Bronchial epithelial cell (primary cell): ENCODE data around the gene NFIL3. TPM values are rescaled to one million over a fixed set of nuclear protein-coding genes. Genes with fewer than 3 reads are reported as not detected.
A peak's percentile ranks its signal among the peaks of the same experiment; 100 is the strongest.
"Not testable (repeated sequence)": the region's sequence is repeated elsewhere in the genome, so short reads cannot be mapped to it uniquely, and the experiment has no call there.

Source experiments
- DNase-seq: peaks from one replicate; pipeline ENCODE4 v3.0.0-alpha.2; 2010; ENCODE audit warnings: low read depth
- FAIRE-seq: peaks from 2 replicates; lab custom pipeline; 2011; peaks lifted over from hg19 to GRCh38; lab: Jason Lieb, UNC
- H3K27me3 ChIP-seq: 2 replicates; pipeline ENCODE4 v1.5.1; 2011; ENCODE audit warnings: low read length; ENCODE audit not compliant: control insufficient read depth, insufficient read depth
- H3K36me3 ChIP-seq: 2 replicates; pipeline ENCODE4 v1.5.1; 2011; ENCODE audit warnings: low read length; ENCODE audit not compliant: control insufficient read depth, insufficient read depth
- H3K4me3 ChIP-seq: 2 replicates; pipeline ENCODE4 v1.5.1; 2011; ENCODE audit warnings: mild to moderate bottlenecking, low read depth, low read length, control low read depth
- CTCF ChIP-seq: IDR thresholded peaks from 2 replicates; pipeline ENCODE4 v1.5.1; 2011; ENCODE audit warnings: mild to moderate bottlenecking, moderate library complexity, low read length, control low read depth, inconsistent platforms; ENCODE audit not compliant: insufficient read depth, severe bottlenecking
- total RNA-seq: library from RNA; depleted of rRNA; stranded (reverse); fragments of >200 nt; gene quantifications from 2 replicates; pipeline ENCODE4 v1.2.1, GENCODE V29; 2014

The NFIL3 gene
- total RNA-seq, 1 donor from 2014 or later, result 31.3 TPM

GRCh38 chr9:91395553-91396471 lies 27.8 kb downstream of the NFIL3 start:
- Histone ChIP-seq H3K36me3 (no peaks in the 10 kb centered on the region), H3K27me3 (no peaks in the 10 kb centered on the region), H3K4me3 (no peak overlapping the region)
- no peak for FAIRE-seq
- DNase-seq, result peak; percentile 93
- TF ChIP-seq CTCF, result no peak

DNA sequence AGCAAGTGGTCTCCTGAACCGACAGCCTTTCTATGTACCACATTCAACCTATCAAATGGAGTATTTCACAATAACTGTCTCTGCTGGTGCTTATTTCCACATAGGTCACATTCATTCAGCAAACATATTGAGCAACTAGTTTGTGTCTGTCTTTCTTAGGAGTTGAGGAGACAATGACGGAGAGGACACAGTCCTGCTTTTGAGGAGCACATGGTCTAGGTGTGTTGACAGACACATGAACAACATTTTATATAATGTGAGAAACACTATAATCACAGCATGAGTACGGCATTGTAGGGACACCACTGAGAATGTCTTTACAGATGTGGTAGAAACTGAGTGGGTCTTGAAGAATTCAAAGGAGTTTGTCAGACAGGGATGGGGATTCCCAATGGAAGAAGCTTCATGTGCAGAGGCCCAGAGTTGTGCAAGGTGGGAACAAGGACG lies 28.5 kb downstream of the NFIL3 start:
- no peaks in the 10 kb centered on the region for H3K27me3 ChIP-seq
- no peaks in the 10 kb centered on the region for H3K36me3 ChIP-seq
- no peak overlapping the region for H3K4me3 ChIP-seq
- peak; percentile 96 for DNase-seq
- TF ChIP-seq CTCF, result no peak
- no peak for FAIRE-seq

GRCh38 chr9:91393826-91394225 lies 29.8 kb downstream of the NFIL3 start:
- no peaks in the 10 kb centered on the region for H3K27me3 ChIP-seq
- no peak overlapping the region for H3K4me3 ChIP-seq
- no peaks in the 10 kb centered on the region for H3K36me3 ChIP-seq
- FAIRE-seq (no peak), DNase-seq (no peak)
- no peak for TF ChIP-seq CTCF

- Histone ChIP-seq H3K4me3 (no peak overlapping the region), H3K27me3 (no peaks in the 10 kb centered on the region), H3K36me3 (no peaks in the 10 kb centered on the region)
- FAIRE-seq, result no peak
- TF ChIP-seq CTCF, result no peak
- DNase-seq, result no peak
Measured at GRCh38 chr9:91392435-91392834, 31.2 kb downstream of the NFIL3 start.

GRCh38 chr9:91391818-91392217 lies 31.8 kb downstream of the NFIL3 start:
- no peak for TF ChIP-seq CTCF
- H3K27me3 ChIP-seq, result no peaks in the 10 kb centered on the region
- FAIRE-seq (no peak), DNase-seq (no peak)
- H3K36me3 ChIP-seq, result no peaks in the 10 kb centered on the region
- no peak overlapping the region for H3K4me3 ChIP-seq

GRCh38 chr9:91391412-91391811 lies 32.2 kb downstream of the NFIL3 start:
- H3K36me3 ChIP-seq, result no peaks in the 10 kb centered on the region
- TF ChIP-seq CTCF, result no peak
- FAIRE-seq, result no peak
- no peaks in the 10 kb centered on the region for H3K27me3 ChIP-seq
- no peak overlapping the region for H3K4me3 ChIP-seq
- DNase-seq, result peak; percentile 8

DNA sequence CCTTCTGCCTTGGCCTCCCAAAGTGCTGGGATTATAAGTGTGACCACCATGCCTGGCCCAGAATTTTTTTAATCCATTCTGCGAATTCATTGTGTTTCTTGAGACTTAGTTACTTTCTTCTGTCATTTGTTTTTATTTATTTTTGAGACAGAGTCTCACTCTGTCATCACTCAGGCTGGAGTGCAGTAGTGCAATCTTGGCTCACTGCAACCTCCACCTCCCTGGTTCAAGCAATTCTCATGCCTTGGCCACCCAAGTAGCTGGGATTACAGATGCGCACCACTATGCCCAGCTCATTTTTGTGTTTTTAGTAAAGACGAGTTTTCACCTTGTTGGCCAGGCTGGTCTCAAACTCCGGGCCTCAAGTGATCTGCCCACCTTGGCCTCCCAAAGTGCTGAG lies 33.9 kb downstream of the NFIL3 start:
- not testable (repeated sequence) for FAIRE-seq, DNase-seq, H3K36me3 ChIP-seq, H3K27me3 ChIP-seq, H3K4me3 ChIP-seq
